GM19351 (cell line): ENCODE results near the gene MUC6.

Source experiments
- ATAC-seq: cut with Tn5 transposase; IDR thresholded peaks from one replicate; pipeline ENCODE4 v1.9.1; 2021; ENCODE audit warnings: mild to moderate bottlenecking, moderate library complexity; ENCODE audit not compliant: unreplicated experiment

Gene MUC6

GRCh38 chr11:1038921-1039320, 2.4 kb upstream of the MUC6 start:
- ATAC-seq = no peak

- no peak for ATAC-seq
These were observed 1.8 kb upstream of the MUC6 start for GRCh38 chr11:1038361-1038760.

- no peak for ATAC-seq
These were observed 1.1 kb upstream of the MUC6 start for GRCh38 chr11:1037506-1038055.

- ATAC-seq = no peak
These were observed 413 bp upstream of the MUC6 start for GRCh38 chr11:1036931-1037330.

GRCh38 chr11:1035577-1036283, 788 bp downstream of the MUC6 start:
- ATAC-seq = no peak

GRCh38 chr11:1034456-1035295, 1.8 kb downstream of the MUC6 start:
- ATAC-seq = no peak

- no peak for ATAC-seq
These were observed 2.5 kb downstream of the MUC6 start for GRCh38 chr11:1034001-1034400.

- ATAC-seq = no peak
These were observed 3.3 kb downstream of the MUC6 start for GRCh38 chr11:1033016-1033798.

- ATAC-seq = no peak
These were observed 4.1 kb downstream of the MUC6 start for GRCh38 chr11:1032310-1032891.

- ATAC-seq = no peak
These were observed 5.2 kb downstream of the MUC6 start for GRCh38 chr11:1031121-1031899.

GRCh38 chr11:1030556-1030955, 6.0 kb downstream of the MUC6 start:
- no peak for ATAC-seq

GRCh38 chr11:1030086-1030485, 6.4 kb downstream of the MUC6 start:
- no peak for ATAC-seq

GRCh38 chr11:1029654-1030053, 6.9 kb downstream of the MUC6 start:
- ATAC-seq = no peak

- no peak for ATAC-seq
These were observed 7.5 kb downstream of the MUC6 start for GRCh38 chr11:1029051-1029450.

- no peak for ATAC-seq
These were observed 7.9 kb downstream of the MUC6 start for GRCh38 chr11:1028616-1029015.

- no peak for ATAC-seq
These were observed 8.3 kb downstream of the MUC6 start for GRCh38 chr11:1028291-1028540.

GRCh38 chr11:1027483-1028290, 8.8 kb downstream of the MUC6 start:
- ATAC-seq = no peak

GRCh38 chr11:1026641-1027482, 9.7 kb downstream of the MUC6 start:
- ATAC-seq = no peak

- no peak for ATAC-seq
These were observed 10.4 kb downstream of the MUC6 start for GRCh38 chr11:1026163-1026450.
